IMR-90 (cell line): ENCODE results near the gene INPP4A. TPM values are rescaled to one million over a fixed set of nuclear protein-coding genes. Genes with fewer than 3 reads are reported as not detected.

ENCODE experiments used
- ATAC-seq: fragments of 200-7000 bp; cut with Tn5 transposase; 2 replicates; pipeline ENCODE4 v1.9.1; 2020; ENCODE audit warnings: low read depth, mild to moderate bottlenecking, moderate library complexity
- BruUV-seq: library from RNA; stranded (reverse); fragments of 400-500 nt; replicated peaks from 2 replicates; lab custom pipeline; 2021; lab: Mats Ljungman, UMichigan
- CTCF ChIA-PET: fragments of 300-600 bp; formaldehyde crosslinking; extraction: SDS; loops from one replicate; lab custom pipeline; 2021; ENCODE audit warnings: antibody characterized with exemption; lab: Yijun Ruan, JAX
- POLR2A ChIA-PET: fragments of 300-600 bp; sonication (Branson Sonifier 250); formaldehyde crosslinking; loops from one replicate; lab custom pipeline; 2022; ENCODE audit warnings: antibody characterized with exemption; ENCODE audit not compliant: unreplicated experiment; lab: Charles Lee
- DNase-seq: peaks from one replicate; pipeline ENCODE4 v3.0.0; 2013
- H2AFZ ChIP-seq: replicated peaks from 2 replicates; pipeline ENCODE3; 2013; ENCODE audit warnings: low read length, mild to moderate bottlenecking; ENCODE audit not compliant: poor library complexity
- H2AK5ac ChIP-seq: 2 replicates; pipeline ENCODE4 v1.6.1; 2013; ENCODE audit warnings: low read depth, low read length, inconsistent platforms
- H2AK9ac ChIP-seq: replicated peaks from 2 replicates; pipeline ENCODE3; 2013; ENCODE audit warnings: mild to moderate bottlenecking, low read depth, low read length, moderate library complexity; ENCODE audit not compliant: poor library complexity
- H2BK120ac ChIP-seq: 2 replicates; pipeline ENCODE4 v1.6.1; 2013; ENCODE audit warnings: low read depth, low read length, inconsistent platforms
- H2BK15ac ChIP-seq: 3 replicates; pipeline ENCODE4 v1.6.1; 2013; ENCODE audit warnings: low read depth, low read length, inconsistent platforms
- H2BK20ac ChIP-seq: 2 replicates; pipeline ENCODE4 v1.6.1; 2013; ENCODE audit warnings: low read depth, mild to moderate bottlenecking, inconsistent platforms, low read length, moderate library complexity
- H2BK5ac ChIP-seq: 2 replicates; pipeline ENCODE4 v1.6.1; 2013; ENCODE audit warnings: mild to moderate bottlenecking, low read depth, low read length, inconsistent platforms; ENCODE audit not compliant: poor library complexity, severe bottlenecking
- H3K14ac ChIP-seq: replicated peaks from 2 replicates; pipeline ENCODE4 v1.6.1; 2013; ENCODE audit warnings: low read depth, low read length, inconsistent platforms
- H3K18ac ChIP-seq: 2 replicates; pipeline ENCODE4 v1.6.1; 2013; ENCODE audit warnings: low read depth, low read length, control low read depth
- H3K23ac ChIP-seq: 2 replicates; pipeline ENCODE4 v1.6.1; 2013; ENCODE audit warnings: low read depth, low read length, inconsistent platforms
- H3K27ac ChIP-seq: 2 replicates; pipeline ENCODE4 v1.5.1; 2013; ENCODE audit warnings: mild to moderate bottlenecking, control low read depth, low read length; ENCODE audit not compliant: insufficient read depth
- H3K27me3 ChIP-seq: 2 replicates; pipeline ENCODE4 v1.6.1; 2013; ENCODE audit warnings: low read length; ENCODE audit not compliant: control insufficient read depth, insufficient read depth
- H3K36me3 ChIP-seq: 2 replicates; pipeline ENCODE4 v1.6.1; 2013; ENCODE audit warnings: low read length, mixed read lengths; ENCODE audit not compliant: control insufficient read depth, insufficient read depth
- H3K4ac ChIP-seq: 2 replicates; pipeline ENCODE4 v1.6.1; 2013; ENCODE audit warnings: low read depth, low read length, inconsistent platforms
- H3K4me1 ChIP-seq: 2 replicates; pipeline ENCODE4 v1.6.1; 2013; ENCODE audit warnings: low read length, mixed read lengths; ENCODE audit not compliant: control insufficient read depth, insufficient read depth
- H3K4me2 ChIP-seq: 2 replicates; pipeline ENCODE4 v1.6.1; 2013; ENCODE audit warnings: low read depth, mild to moderate bottlenecking, control low read depth, low read length, moderate library complexity
- H3K4me3 ChIP-seq: 2 replicates; pipeline ENCODE4 v1.5.1; 2013; ENCODE audit warnings: low read depth, mild to moderate bottlenecking, control low read depth, low read length, moderate library complexity; ENCODE audit not compliant: insufficient read depth
- H3K56ac ChIP-seq: 2 replicates; pipeline ENCODE4 v1.6.1; 2013; ENCODE audit warnings: low read length, inconsistent platforms; ENCODE audit not compliant: insufficient read depth; ENCODE audit errors: extremely low read depth
- H3K79me1 ChIP-seq, 2 experiments: 2 replicates each; pipeline ENCODE4 v1.6.1; 2013; ENCODE audit warnings: low read length in 2 of 2, inconsistent platforms in 1 of 2, low read depth in 1 of 2
- H3K9ac ChIP-seq: 2 replicates; pipeline ENCODE4 v1.6.1; 2013; ENCODE audit warnings: low read depth, low read length, control low read depth
- H3K9me1 ChIP-seq: 2 replicates; pipeline ENCODE4 v1.6.1; 2013; ENCODE audit warnings: low read length, inconsistent platforms; ENCODE audit not compliant: insufficient read depth
- H3K9me3 ChIP-seq: 2 replicates; pipeline ENCODE4 v1.6.1; 2013; ENCODE audit warnings: low read length; ENCODE audit not compliant: control insufficient read depth, insufficient read depth
- H4K20me1 ChIP-seq: 2 replicates; pipeline ENCODE4 v1.6.1; 2013; ENCODE audit warnings: low read length, inconsistent platforms; ENCODE audit not compliant: insufficient read depth
- H4K5ac ChIP-seq: 2 replicates; pipeline ENCODE4 v1.6.1; 2013; ENCODE audit warnings: mild to moderate bottlenecking, low read depth, low read length, control low read depth
- H4K8ac ChIP-seq, 2 experiments: 2 replicates each; pipeline ENCODE4 v1.6.1; 2013; ENCODE audit warnings: low read depth in 2 of 2, low read length in 2 of 2, control low read depth in 1 of 2, inconsistent platforms in 1 of 2
- H4K91ac ChIP-seq: 2 replicates; pipeline ENCODE4 v1.6.1; 2013; ENCODE audit warnings: low read depth, low read length, inconsistent platforms; ENCODE audit not compliant: insufficient read depth
- CEBPB ChIP-seq: IDR thresholded peaks from 2 replicates; pipeline ENCODE4 v1.6.1; 2012; ENCODE audit warnings: low read depth, low read length, improper control_type of control experiment
- FOS ChIP-seq: fragments of 150-350 bp; IDR thresholded peaks from 2 replicates; pipeline ENCODE4 v1.6.1; 2016; ENCODE audit warnings: low read depth, low read length
- MAFK ChIP-seq: IDR thresholded peaks from 2 replicates; pipeline ENCODE4 v1.6.1; 2012; ENCODE audit warnings: low read depth, low read length, improper control_type of control experiment
- MAZ ChIP-seq: IDR thresholded peaks from 2 replicates; pipeline ENCODE4 v1.6.1; 2012; ENCODE audit warnings: low read depth, mild to moderate bottlenecking, low read length, improper control_type of control experiment, moderate library complexity, borderline replicate concordance
- MXI1 ChIP-seq: IDR thresholded peaks from 2 replicates; pipeline ENCODE4 v1.6.1; 2012; ENCODE audit warnings: low read depth, mild to moderate bottlenecking, low read length, moderate library complexity, borderline replicate concordance
- POLR2A ChIP-seq: IDR thresholded peaks from 2 replicates; pipeline ENCODE4 v1.6.1; 2012; ENCODE audit warnings: mild to moderate bottlenecking, low read depth, low read length
- RAD21 ChIP-seq: IDR thresholded peaks from 2 replicates; pipeline ENCODE4 v1.6.1; 2012; ENCODE audit warnings: low read length, improper control_type of control experiment
- RCOR1 ChIP-seq: IDR thresholded peaks from 2 replicates; pipeline ENCODE4 v1.6.1; 2012; ENCODE audit warnings: mild to moderate bottlenecking, low read length, improper control_type of control experiment; ENCODE audit not compliant: insufficient replicate concordance
- RFX5 ChIP-seq: IDR thresholded peaks from 2 replicates; pipeline ENCODE4 v1.8.0; 2012; ENCODE audit warnings: low read depth, mild to moderate bottlenecking, low read length, moderate library complexity
- SMC3 ChIP-seq: fragments of 150-350 bp; IDR thresholded peaks from 2 replicates; pipeline ENCODE4 v1.6.1; 2016; ENCODE audit warnings: low read depth, mild to moderate bottlenecking, antibody characterized with exemption, low read length, moderate library complexity
- WGBS, 2 experiments: methylation state at CpG; one replicate each; pipeline versions ENCODE4 v1.1.5 to v1.1.7; 2013; ENCODE audit warnings: missing lambda C conversion rate in 2 of 2; ENCODE audit not compliant: insufficient read length in 1 of 2; ENCODE audit errors: extremely low coverage in 2 of 2; 5-methylcytosine and 5-hydroxymethylcytosine counted together
- dilution Hi-C: fragments of 300-500 bp; cut with HindIII; formaldehyde crosslinking; loops from one replicate; pipeline ENCODE4 v1.14.3; 2018; ENCODE audit warnings: low sequenced_read_pairs; ENCODE audit not compliant: unreplicated experiment
- in situ Hi-C: fragments of 300-500 bp; cut with MboI; formaldehyde crosslinking; loops from 3 replicates; pipeline ENCODE4 v1.14.3; 2019; ENCODE audit warnings: low sequenced_read_pairs, inconsistent platforms, mixed read lengths
- intact Hi-C: fragments of 100-400 bp; cut with micrococcal nuclease; formaldehyde crosslinking; loops from 2 replicates; pipeline ENCODE4 v1.10.0; 2022
- polyA plus RNA-seq, 3 experiments: library from polyadenylated mRNA; depleted of rRNA; stranded (reverse); fragments of >200 nt; gene quantifications; 2 replicates each; pipeline ENCODE4 v1.2.3, GENCODE V29; 2012; ENCODE audit warnings: low replicate concordance in 1 of 3
- total RNA-seq: library from RNA; depleted of rRNA; stranded (reverse); fragments of >200 nt; gene quantifications from 2 replicates; pipeline ENCODE4 v1.2.3, GENCODE V29; 2012
- TF ChIP-seq, protein P1 (sequence below): conservative IDR thresholded peaks from 2 replicates; pipeline ENCODE4 v1.5.1; 2012; ENCODE audit warnings: mild to moderate bottlenecking, low read depth, low read length, improper control_type of control experiment

Gene INPP4A
- total and polyA plus RNA-seq, 2 of the 4 experiments (the other 2 are of a cell fraction), result 14.5 to 27.1 TPM

DNA sequence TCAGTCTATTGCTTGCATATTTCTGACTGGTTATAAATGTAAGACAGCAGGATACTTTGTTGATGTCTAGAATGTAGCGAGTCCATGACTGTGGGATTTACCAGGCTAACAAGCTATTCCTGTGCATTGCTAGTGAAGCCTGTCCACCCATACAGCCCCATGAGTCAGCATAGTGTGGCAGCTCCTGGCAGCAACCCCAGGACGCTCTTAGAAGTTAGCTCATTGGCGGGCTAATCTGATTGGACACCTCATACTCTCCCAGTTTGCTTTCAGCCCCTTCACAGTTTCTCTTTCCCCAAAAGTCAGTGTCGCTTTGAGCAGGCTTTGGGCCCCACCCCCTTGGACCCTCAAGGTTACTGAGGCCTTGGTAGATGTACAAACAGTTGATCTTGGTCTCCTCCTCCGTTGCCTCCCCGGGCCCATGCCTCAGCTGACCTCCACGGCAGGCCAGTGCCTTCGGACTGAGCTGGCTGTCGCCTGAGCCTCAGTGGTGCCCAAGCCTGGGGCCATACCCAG is 115.7 kb downstream of the INPP4A start (continued):
- TF ChIP-seq RAD21, result 0 out of 2 replicates have a peak, but pooled peaks have one; percentile 9
- TF ChIP-seq SMC3, result 0 out of 2 replicates have a peak, but pooled peaks have one; percentile 9

- Histone ChIP-seq H2AFZ (no peak overlapping the region), H4K91ac (no peak overlapping the region), H3K4me3 (no peak overlapping the region), H3K4me2 (no peak overlapping the region), H2BK15ac (no peak overlapping the region), H3K18ac (no peak overlapping the region), H3K9ac (no peak overlapping the region), H3K4me1 (peaks cover 14% of the 10 kb centered on the region), H4K5ac (no peak overlapping the region), H3K9me1 (peaks cover 12% of the 10 kb centered on the region), H3K36me3 (peaks cover 16% of the 10 kb centered on the region), H2AK5ac (no peak overlapping the region), H2BK120ac (no peak overlapping the region), H3K27ac (no peak overlapping the region), H3K56ac (no peak overlapping the region), H4K20me1 (peaks cover 5% of the 10 kb centered on the region; the same call in 1 of the 2 replicates), H2AK9ac (no peak overlapping the region), H3K79me1 (0 out of 4 replicates have a peak, but pooled peaks cover 0 to 4% of the 10 kb centered on the region in 2 experiments), H3K14ac (no peak overlapping the region), H4K8ac (peak overlapping the region in 1 of 2 experiments; percentile 19; a peak in 2 of 4 replicates), H3K27me3 (no peaks in the 10 kb centered on the region), H3K4ac (no peak overlapping the region), H2BK5ac (peak overlapping the region; percentile 63), H3K9me3 (no peaks in the 10 kb centered on the region), H2BK20ac (no peak overlapping the region), H3K23ac (no peak overlapping the region)
- ChIA-PET POLR2A (no interaction called here), CTCF (interaction anchor here (0.6 kb wide), 1 partner anchor 31 kb away, joined by 3 read pairs; no protein-coding TSS in a partner anchor)
- dilution Hi-C loops, result no loop called here
- ATAC-seq (no peak), DNase-seq (no peak)
- 90% methylated on average over 2 of the region's 9 CpGs; no CpG with 5 or more reads in 1 of the 2 experiments for WGBS, 2 experiments
- intact Hi-C loops, result no loop called here
- in situ Hi-C loops, result no loop called here
- no TSS peak for BruUV-seq
- no peak for TF ChIP-seq MAFK
- TF ChIP-seq RFX5, result no peak
- no peak for TF ChIP-seq POLR2A
- TF ChIP-seq MAZ, result no peak
- no peak for TF ChIP-seq MXI1
- no peak for TF ChIP-seq CEBPB
- no peak for TF ChIP-seq RCOR1
- TF ChIP-seq, protein P1, sequence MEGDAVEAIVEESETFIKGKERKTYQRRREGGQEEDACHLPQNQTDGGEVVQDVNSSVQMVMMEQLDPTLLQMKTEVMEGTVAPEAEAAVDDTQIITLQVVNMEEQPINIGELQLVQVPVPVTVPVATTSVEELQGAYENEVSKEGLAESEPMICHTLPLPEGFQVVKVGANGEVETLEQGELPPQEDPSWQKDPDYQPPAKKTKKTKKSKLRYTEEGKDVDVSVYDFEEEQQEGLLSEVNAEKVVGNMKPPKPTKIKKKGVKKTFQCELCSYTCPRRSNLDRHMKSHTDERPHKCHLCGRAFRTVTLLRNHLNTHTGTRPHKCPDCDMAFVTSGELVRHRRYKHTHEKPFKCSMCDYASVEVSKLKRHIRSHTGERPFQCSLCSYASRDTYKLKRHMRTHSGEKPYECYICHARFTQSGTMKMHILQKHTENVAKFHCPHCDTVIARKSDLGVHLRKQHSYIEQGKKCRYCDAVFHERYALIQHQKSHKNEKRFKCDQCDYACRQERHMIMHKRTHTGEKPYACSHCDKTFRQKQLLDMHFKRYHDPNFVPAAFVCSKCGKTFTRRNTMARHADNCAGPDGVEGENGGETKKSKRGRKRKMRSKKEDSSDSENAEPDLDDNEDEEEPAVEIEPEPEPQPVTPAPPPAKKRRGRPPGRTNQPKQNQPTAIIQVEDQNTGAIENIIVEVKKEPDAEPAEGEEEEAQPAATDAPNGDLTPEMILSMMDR, result no peak
- no peak for TF ChIP-seq FOS
- no peak for TF ChIP-seq RAD21
Observed at GRCh38 chr2:98561018-98561417, 116.4 kb downstream of the INPP4A start.
